ENCODE data around the gene TGFBR3L.
"Not testable (repeated sequence)": the region's sequence is repeated elsewhere in the genome, so short reads cannot be mapped to it uniquely, and the experiment has no call there.

The TGFBR3L gene

GRCh38 chr19:7926727-7927604, 12.3 kb downstream of the TGFBR3L start:
- Histone ChIP-seq H3K27ac (no peak overlapping the region), H3K4me3 (no peak overlapping the region), H3K9me3 (no peaks in the 10 kb centered on the region), H3K27me3 (no peaks in the 10 kb centered on the region), H4K20me1 (peaks cover 82% of the 10 kb centered on the region), H3K4me2 (peak overlapping the region; percentile 88; the same call in 1 of the 2 replicates), H3K9ac (no peak overlapping the region), H3K4me1 (peaks cover 58% of the 10 kb centered on the region), H3K36me3 (peaks cover 43% of the 10 kb centered on the region)
- no peak for TF ChIP-seq Cebpa-rat (IDR thresholded peaks at IDR 0.05)

- Histone ChIP-seq H3K9me3 (no peaks in the 10 kb centered on the region), H3K4me1 (peaks cover 57% of the 10 kb centered on the region), H4K20me1 (peaks cover 81% of the 10 kb centered on the region), H3K27me3 (no peaks in the 10 kb centered on the region), H3K4me3 (no peak overlapping the region), H3K27ac (no peak overlapping the region), H3K9ac (no peak overlapping the region), H3K4me2 (no peak overlapping the region), H3K36me3 (peaks cover 43% of the 10 kb centered on the region)
- no peak for TF ChIP-seq Cebpa-rat (IDR thresholded peaks at IDR 0.05)
Observed at GRCh38 chr19:7927605-7928333, 13.1 kb downstream of the TGFBR3L start.

- peaks cover 79% of the 10 kb centered on the region for H4K20me1 ChIP-seq
- H3K9ac ChIP-seq, result no peak overlapping the region
- H3K9me3 ChIP-seq, result no peaks in the 10 kb centered on the region
- H3K4me1 ChIP-seq, result peaks cover 54% of the 10 kb centered on the region
- no peaks in the 10 kb centered on the region for H3K27me3 ChIP-seq
- H3K4me2 ChIP-seq, result no peak overlapping the region
- H3K27ac ChIP-seq, result no peak overlapping the region
- no peak overlapping the region for H3K4me3 ChIP-seq
- no peak for TF ChIP-seq Cebpa-rat (IDR thresholded peaks at IDR 0.05)
- H3K36me3 ChIP-seq, result peaks cover 43% of the 10 kb centered on the region
Observed at GRCh38 chr19:7928334-7928706, 13.7 kb downstream of the TGFBR3L start.

- H3K4me1 ChIP-seq, result peaks cover 47% of the 10 kb centered on the region
- no peaks in the 10 kb centered on the region for H3K27me3 ChIP-seq
- H3K36me3 ChIP-seq, result peaks cover 49% of the 10 kb centered on the region
- H3K4me2 ChIP-seq, result peak overlapping the region; percentile 49
- no peak overlapping the region for H3K27ac ChIP-seq
- no peak overlapping the region for H3K9ac ChIP-seq
- peaks cover 77% of the 10 kb centered on the region for H4K20me1 ChIP-seq
- no peak overlapping the region for H3K4me3 ChIP-seq
- TF ChIP-seq Cebpa-rat (IDR thresholded peaks at IDR 0.05), result no peak
- no peaks in the 10 kb centered on the region for H3K9me3 ChIP-seq
Observed at GRCh38 chr19:7928741-7929701, 14.4 kb downstream of the TGFBR3L start.

- H3K9me3 ChIP-seq, H3K4me3 ChIP-seq, H3K27ac ChIP-seq, H3K9ac ChIP-seq, H3K27me3 ChIP-seq: not testable (repeated sequence)
- peaks cover 36% of the 10 kb centered on the region for H3K4me1 ChIP-seq
- peaks cover 59% of the 10 kb centered on the region for H3K36me3 ChIP-seq
- peaks cover 79% of the 10 kb centered on the region for H4K20me1 ChIP-seq
- peak overlapping the region; percentile 49 for H3K4me2 ChIP-seq
Observed at GRCh38 chr19:7930030-7930429, 15.4 kb downstream of the TGFBR3L start.

- H4K20me1 ChIP-seq, result peaks cover 84% of the 10 kb centered on the region
- peaks cover 36% of the 10 kb centered on the region for H3K4me1 ChIP-seq
- peak overlapping the region; percentile 49; the same call in 1 of the 2 replicates for H3K9ac ChIP-seq
- H3K4me2 ChIP-seq, result peak overlapping the region; percentile 49
- TF ChIP-seq Cebpa-rat (IDR thresholded peaks at IDR 0.05), result no peak
- no peaks in the 10 kb centered on the region for H3K9me3 ChIP-seq
- no peaks in the 10 kb centered on the region for H3K27me3 ChIP-seq
- H3K27ac ChIP-seq, result peak overlapping the region; percentile 59; the same call in 1 of the 2 replicates
- no peak overlapping the region for H3K4me3 ChIP-seq
- H3K36me3 ChIP-seq, result peaks cover 67% of the 10 kb centered on the region
Observed at GRCh38 chr19:7930765-7931164, 16.1 kb downstream of the TGFBR3L start.

GRCh38 chr19:7931221-7932061, 16.8 kb downstream of the TGFBR3L start:
- Histone ChIP-seq H3K4me2 (peak overlapping the region; percentile 49), H3K27ac (peak overlapping the region; percentile 59; the same call in 1 of the 2 replicates), H3K4me1 (peaks cover 32% of the 10 kb centered on the region)

GRCh38 chr19:7932276-7932929, 17.8 kb downstream of the TGFBR3L start:
- H3K4me3 ChIP-seq, result no peak overlapping the region

More at GRCh38 chr19:7931221-7932061, 16.8 kb downstream of the TGFBR3L start:
- no peaks in the 10 kb centered on the region for H3K9me3 ChIP-seq
- H3K27me3 ChIP-seq, result no peaks in the 10 kb centered on the region
- H3K36me3 ChIP-seq, result peaks cover 73% of the 10 kb centered on the region
- H4K20me1 ChIP-seq, result peaks cover 87% of the 10 kb centered on the region
- TF ChIP-seq Cebpa-rat (IDR thresholded peaks at IDR 0.05), result no peak
- peak overlapping the region; percentile 49; the same call in 1 of the 2 replicates for H3K9ac ChIP-seq
- H3K4me3 ChIP-seq, result no peak overlapping the region

More at GRCh38 chr19:7932276-7932929, 17.8 kb downstream of the TGFBR3L start:
- Histone ChIP-seq H4K20me1 (peaks cover 89% of the 10 kb centered on the region), H3K4me1 (peaks cover 30% of the 10 kb centered on the region), H3K4me2 (no peak overlapping the region), H3K27ac (no peak overlapping the region), H3K36me3 (peaks cover 77% of the 10 kb centered on the region), H3K9me3 (no peaks in the 10 kb centered on the region), H3K9ac (no peak overlapping the region), H3K27me3 (no peaks in the 10 kb centered on the region)
- TF ChIP-seq Cebpa-rat (IDR thresholded peaks at IDR 0.05), result no peak

All from BLaER1 (cell line).